Uterus (tissue), 2 donors: ENCODE data around the gene ZBTB46.

Experiments used
- POLR2A ChIP-seq, 2 donors: fragments of 450-650 bp; IDR thresholded peaks; one replicate each; pipeline ENCODE4 v1.6.1; 2016; ENCODE audit warnings: antibody characterized with exemption in 2 of 2, mild to moderate bottlenecking in 1 of 2, moderate library complexity in 1 of 2
- TF ChIP-seq, protein P1 (sequence below), 4 experiments: fragments of 200-600 bp in 2 of 4; fragments of 450-650 bp in 2 of 4; sonication (generic) in 2 of 4; IDR thresholded peaks; one replicate each; pipeline ENCODE4 v1.5.1; 2016 to 2019; ENCODE audit warnings: antibody characterized with exemption in 4 of 4, mild to moderate bottlenecking in 2 of 4, moderate library complexity in 1 of 4

DNA sequence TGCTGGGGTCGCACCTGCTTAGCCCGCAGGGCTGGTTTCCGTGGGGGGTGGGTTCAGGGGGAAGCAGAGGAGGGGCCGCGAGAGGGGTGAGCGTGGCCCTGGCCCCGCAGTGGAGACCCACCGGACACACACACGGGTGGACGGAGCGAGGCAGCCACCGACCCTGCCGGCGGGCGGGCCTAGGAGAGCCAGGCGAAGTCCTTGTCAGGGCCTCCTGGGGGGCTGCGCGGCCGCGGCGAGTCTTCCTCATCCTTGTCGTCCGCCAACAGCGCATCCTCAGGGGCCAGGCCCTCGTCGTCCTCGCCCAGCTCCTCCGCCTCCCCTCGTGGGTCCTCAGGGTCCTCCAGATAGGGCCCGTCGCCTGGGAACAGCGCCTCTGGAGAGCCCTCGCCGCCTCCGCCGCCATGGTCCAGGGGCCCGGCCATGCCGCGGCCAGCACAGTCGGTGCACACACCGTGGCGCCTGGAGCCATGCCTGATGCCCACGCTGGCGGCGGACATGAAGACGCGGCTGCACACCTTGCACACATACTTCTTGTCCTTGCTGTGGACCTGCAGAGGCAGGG, 84.2 kb downstream of the ZBTB46 start:
- TF ChIP-seq POLR2A (IDR thresholded peaks at IDR 0.05) = no peak
- TF ChIP-seq, protein P1, sequence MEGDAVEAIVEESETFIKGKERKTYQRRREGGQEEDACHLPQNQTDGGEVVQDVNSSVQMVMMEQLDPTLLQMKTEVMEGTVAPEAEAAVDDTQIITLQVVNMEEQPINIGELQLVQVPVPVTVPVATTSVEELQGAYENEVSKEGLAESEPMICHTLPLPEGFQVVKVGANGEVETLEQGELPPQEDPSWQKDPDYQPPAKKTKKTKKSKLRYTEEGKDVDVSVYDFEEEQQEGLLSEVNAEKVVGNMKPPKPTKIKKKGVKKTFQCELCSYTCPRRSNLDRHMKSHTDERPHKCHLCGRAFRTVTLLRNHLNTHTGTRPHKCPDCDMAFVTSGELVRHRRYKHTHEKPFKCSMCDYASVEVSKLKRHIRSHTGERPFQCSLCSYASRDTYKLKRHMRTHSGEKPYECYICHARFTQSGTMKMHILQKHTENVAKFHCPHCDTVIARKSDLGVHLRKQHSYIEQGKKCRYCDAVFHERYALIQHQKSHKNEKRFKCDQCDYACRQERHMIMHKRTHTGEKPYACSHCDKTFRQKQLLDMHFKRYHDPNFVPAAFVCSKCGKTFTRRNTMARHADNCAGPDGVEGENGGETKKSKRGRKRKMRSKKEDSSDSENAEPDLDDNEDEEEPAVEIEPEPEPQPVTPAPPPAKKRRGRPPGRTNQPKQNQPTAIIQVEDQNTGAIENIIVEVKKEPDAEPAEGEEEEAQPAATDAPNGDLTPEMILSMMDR (IDR thresholded peaks at IDR 0.05) = no peak
